Cardiac fibroblast (primary cell): ENCODE results near the gene WDR54.

Experiments used
- DNase-seq, 2 donors: peaks; one replicate each; pipeline versions ENCODE4 v3.0.0 to v3.0.0-alpha.2; 2010; ENCODE audit warnings: low read depth in 2 of 2
- H3K4me3 ChIP-seq, 2 donors: replicated peaks in 1 of 2; 1 replicate in 1 of 2; 2 replicates in 1 of 2; pipeline ENCODE4 v1.5.1; 2011; ENCODE audit warnings: low read depth in 2 of 2, low read length in 2 of 2, mild to moderate bottlenecking in 2 of 2, moderate library complexity in 1 of 2
- TF ChIP-seq, protein P1 (sequence below): IDR thresholded peaks from one replicate; pipeline ENCODE4 v1.5.1; 2011; ENCODE audit warnings: low read depth, mild to moderate bottlenecking, low read length, inconsistent platforms

Gene WDR54

DNA sequence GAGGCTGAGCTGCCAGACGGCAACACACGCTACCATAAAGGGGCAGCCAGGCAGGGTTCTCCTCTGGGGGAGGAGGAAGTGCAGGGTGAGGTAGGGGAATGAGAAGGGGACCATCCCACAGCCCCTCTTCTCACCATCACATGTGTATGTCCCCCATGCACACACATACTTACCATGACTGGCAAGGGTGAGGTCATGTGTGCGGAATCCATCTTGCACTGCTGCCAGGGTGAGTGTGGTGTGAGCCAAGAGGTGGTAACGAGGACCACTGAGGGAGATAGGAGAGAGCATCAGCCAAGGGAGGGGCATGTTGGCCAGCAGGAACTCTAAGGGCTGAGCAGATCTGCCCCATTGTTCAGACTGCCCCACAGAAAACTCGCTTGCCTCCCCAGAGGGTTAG, 7.1 kb downstream of the WDR54 start:
- no peak overlapping the region for H3K4me3 ChIP-seq
- TF ChIP-seq, protein P1, sequence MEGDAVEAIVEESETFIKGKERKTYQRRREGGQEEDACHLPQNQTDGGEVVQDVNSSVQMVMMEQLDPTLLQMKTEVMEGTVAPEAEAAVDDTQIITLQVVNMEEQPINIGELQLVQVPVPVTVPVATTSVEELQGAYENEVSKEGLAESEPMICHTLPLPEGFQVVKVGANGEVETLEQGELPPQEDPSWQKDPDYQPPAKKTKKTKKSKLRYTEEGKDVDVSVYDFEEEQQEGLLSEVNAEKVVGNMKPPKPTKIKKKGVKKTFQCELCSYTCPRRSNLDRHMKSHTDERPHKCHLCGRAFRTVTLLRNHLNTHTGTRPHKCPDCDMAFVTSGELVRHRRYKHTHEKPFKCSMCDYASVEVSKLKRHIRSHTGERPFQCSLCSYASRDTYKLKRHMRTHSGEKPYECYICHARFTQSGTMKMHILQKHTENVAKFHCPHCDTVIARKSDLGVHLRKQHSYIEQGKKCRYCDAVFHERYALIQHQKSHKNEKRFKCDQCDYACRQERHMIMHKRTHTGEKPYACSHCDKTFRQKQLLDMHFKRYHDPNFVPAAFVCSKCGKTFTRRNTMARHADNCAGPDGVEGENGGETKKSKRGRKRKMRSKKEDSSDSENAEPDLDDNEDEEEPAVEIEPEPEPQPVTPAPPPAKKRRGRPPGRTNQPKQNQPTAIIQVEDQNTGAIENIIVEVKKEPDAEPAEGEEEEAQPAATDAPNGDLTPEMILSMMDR, result no peak

DNA sequence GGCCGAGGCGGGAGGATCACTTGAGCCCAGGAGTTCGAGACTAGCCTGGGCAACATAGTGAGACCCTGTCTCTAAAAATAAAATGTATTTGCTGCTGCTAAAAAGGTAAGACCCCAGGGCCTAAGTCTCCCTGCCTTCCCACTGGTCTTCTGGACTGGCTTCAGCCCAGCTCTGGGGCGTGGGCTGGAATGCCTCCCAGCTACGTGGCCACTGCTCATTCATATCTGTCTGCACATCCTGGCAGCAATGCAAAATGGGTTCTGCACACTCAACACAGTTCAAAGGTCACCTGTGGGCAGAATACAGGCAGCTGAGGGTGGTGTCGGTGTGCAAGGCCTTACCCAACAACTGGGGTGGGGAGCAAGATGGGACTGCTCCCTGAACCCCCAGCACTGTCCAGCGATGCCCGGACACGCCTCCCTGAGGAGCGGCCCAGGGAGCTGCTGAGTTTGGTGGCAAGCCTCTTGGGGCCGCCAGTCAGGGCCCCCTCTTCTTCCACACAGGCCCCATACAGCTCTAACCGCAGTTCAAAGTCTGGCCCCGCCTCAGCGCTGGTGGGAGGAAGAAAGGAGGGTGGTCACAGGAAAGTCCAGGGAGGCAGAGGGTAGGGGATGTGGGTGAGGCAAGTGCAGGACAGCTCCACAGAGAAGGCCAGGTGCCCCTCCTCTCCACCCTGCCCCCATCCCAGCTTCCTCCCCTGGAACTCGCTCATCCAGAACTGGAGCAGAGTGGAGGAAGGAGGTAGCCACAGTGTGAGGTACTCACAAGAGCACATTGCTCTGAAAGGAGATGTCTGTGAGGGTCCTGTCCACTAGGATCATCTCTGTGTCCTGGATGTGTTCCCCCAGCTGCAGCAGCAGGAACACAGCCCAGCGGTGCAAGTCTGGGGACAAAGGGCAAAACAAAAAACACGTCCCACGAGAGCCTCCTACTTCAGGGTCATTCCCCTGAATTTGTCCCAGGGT, 8.2 kb downstream of the WDR54 start:
- H3K4me3 ChIP-seq, result no peak overlapping the region
- DNase-seq, result peak in 1 of 2 donors; percentile 42
- TF ChIP-seq, protein P1, result no peak

More for the DNA sequence above, 7.1 kb downstream of the WDR54 start:
- DNase-seq, result no peak

DNA sequence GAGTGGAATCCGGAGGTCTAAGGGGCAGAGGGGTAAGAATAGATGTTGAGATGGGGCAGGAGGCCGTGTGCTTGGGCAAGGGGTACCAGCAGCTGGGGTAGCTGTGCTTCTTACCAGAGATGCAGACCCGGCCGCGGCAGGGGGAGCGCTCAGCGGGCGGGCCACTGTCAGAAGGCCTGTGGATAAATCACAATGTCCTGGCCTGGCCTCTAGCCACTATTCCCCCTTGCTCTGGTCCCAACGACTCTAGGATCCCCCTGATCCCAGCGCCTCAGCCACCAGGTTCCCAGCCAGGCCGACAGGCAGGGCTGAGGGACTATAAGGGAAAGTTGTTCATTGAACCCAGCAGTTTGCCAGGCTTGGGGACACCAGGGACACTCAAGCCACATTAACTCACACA, 9.0 kb downstream of the WDR54 start:
- TF ChIP-seq, protein P1, result no peak
- no peak for DNase-seq
- no peak overlapping the region for H3K4me3 ChIP-seq

DNA sequence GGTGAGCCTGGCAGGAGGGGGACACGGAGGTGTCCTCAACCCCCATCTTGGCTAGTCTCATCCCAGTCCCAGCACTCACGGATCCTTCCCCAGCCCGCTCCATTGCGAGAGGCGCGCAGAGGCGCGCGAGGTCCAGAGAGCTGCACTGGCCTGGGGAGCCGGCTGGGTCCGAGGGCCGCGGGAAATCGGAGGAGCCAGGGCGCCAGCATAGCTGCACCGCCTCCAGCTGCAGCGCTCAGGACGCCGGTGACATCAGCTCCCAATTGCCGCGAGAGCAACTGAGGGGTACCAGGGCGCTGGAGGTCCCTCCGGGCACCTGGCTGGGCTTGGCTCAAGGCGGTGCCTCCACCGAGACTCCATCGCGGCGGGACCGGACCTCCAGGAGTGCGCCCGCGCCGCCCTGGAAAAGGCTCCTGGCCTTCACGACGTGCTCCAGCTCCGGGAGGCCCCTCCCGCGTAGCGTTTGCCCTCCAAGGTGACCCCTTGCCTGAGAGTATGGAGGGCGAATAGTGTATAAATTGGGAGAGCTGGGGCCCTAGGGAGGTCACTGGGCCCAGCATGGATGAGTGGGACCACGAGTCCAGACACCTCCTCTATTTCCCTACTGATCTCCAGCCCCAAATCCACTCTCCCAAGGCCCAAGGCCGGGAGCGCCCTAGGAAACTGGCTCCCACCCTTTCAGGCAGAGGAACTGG, 14.7 kb downstream of the WDR54 start:
- DNase-seq, result no peak
- no peak overlapping the region for H3K4me3 ChIP-seq
- TF ChIP-seq, protein P1, result no peak

DNA sequence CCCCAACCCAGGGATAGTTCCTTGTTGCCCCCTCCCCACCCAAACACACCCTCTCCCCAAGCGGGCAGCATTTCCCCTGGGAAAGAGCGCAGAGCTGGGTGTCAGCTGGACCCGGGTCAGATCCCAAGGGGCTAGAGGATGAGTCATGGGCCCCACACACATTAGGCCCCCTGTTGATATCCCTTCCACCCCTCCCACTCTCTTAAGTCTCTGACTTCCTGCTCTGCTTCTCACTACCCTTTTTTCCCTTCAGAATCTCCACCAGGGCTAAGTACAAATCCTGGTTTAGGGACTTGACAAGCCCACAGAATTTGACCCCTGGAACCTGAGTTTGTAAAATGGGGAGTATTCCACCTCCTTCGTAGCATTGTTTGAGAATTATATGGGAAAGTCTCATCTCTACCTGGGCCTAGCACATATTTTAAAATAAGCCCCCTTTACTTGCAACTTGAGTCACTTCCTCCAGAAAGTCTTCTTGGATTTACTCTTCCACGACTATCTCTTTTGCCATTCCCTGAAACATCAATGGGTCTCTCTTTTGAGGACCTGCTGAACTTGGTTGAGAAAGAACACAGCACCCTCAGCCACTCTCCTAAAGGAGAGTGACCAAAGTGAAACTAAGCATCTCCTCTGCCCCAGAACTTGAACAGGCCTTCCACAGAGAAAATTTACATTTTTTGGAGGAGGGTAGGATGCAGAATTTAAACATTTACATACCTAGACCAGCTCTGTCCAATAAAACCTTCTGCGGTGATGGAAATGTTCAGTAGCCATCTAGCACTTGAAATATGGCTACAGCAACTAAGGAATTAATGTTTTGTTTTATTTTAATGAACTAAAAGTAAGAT, 15.5 kb downstream of the WDR54 start:
- no peak overlapping the region for H3K4me3 ChIP-seq
- TF ChIP-seq, protein P1, result no peak
- peak in 1 of 2 donors; percentile 34 for DNase-seq

DNA sequence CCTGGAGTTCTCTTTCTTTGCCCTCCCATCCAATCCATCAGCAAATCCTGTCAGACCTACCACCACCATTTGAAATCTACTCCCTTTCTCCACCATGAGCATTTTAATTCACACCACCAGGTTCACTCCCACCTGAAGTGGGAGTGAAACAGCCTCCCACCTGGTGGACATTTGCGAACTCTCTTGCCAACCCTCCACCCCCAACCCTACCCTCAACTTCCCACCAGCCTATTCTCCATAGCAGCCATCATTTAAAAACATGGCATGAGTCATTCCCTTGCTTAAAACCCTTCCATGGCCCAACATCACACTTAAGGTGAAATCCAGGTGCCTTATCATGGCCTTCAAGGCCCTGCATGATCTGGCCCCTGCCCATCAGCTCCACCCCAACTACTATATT, 16.7 kb downstream of the WDR54 start:
- no peak for DNase-seq
- no peak overlapping the region for H3K4me3 ChIP-seq
- TF ChIP-seq, protein P1, result no peak
